ENCODE measurements around the gene IER3IP1.
"Not testable (repeated sequence)": the region's sequence is repeated elsewhere in the genome, so short reads cannot be mapped to it uniquely, and the experiment has no call there.

The IER3IP1 gene, protein sequence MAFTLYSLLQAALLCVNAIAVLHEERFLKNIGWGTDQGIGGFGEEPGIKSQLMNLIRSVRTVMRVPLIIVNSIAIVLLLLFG

DNA sequence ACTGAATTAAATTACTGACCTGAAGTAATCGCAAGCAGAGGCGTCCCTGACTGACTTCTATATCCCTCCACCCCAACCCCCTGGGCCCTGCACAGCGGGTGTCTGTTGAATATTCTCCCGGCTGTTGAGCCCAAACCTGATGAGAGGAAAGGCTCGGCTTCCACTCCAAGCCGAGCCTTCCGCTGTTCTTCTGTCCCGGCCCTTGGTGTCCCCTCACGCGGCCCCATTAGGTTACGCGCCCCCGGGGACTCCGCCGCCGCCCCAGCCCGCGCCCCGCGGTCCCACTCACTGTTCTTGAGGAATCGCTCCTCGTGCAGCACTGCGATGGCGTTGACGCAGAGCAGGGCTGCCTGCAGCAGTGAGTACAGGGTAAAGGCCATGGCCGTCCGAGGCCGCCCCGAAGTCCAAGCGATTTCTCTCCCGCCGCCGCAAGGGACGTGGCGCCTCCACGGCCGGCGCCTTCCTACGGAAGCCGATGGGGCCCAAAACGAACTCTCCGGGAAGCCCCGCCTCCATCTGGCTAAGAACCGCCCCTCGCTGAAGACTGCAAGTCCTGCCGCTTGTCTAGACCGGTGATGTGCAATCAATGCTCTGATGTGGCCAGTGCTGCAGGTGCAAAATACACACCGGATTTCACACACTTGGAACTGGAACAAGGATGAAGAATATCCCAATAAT, at the start of gene IER3IP1:
Gene IER3IP1, minus strand, starts transcription at position 467 of the 678 bp plus-strand sequence. Its CDS starts 87 bp downstream, at position 380.
- peak; percentile 65 for DNase-seq (ENCODE audit: low read depth)

DNA sequence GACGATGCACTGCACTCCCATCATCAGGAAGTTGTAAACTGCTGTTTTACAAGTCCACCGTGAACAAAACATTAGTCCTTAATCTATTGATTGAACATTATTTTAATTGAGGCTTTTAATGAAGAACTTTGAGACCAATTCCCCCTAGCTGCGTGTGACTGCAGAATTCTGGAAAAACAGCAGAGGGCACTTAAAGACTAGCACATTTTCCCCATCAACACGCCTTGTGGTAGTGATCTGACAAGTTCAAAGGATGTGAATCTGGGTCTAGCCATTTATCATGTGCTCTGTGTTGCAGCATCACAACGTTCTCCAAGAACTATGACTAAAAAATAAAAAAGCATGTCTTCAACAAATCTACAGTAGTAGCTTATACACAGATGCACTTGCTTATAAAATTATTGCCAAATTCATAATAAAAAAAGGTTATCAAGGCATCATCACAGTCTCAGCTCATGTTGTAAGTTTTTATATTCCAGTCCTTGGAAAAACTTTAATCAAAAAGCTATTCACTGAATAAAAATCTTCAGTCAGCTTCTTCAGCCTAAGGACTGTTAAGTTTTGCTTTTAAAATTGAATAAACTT, 39.5 kb upstream of the IER3IP1 start:
- peak; percentile 26 for DNase-seq (ENCODE audit: low read depth)

DNA sequence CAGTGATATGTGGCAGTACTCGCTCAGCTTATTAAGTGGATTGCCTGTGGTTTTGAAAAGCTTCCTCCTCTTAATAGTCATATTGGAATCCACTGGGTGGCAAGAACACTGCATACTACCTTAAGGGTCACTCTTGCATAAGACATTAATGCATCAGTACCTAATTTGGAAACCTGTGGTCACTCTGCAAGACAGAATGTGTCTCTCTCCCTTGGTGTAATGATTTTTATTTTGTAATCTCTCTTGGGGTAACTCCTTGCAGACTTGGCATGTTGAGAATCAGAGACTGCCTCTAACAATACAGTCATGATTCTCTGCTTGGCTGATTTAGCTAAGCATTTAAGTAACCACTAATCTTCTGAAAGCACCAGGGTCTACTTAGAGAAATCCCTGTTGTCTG, 33.0 kb upstream of the IER3IP1 start:
- DNase-seq (ENCODE audit: low read depth) = no peak

DNA sequence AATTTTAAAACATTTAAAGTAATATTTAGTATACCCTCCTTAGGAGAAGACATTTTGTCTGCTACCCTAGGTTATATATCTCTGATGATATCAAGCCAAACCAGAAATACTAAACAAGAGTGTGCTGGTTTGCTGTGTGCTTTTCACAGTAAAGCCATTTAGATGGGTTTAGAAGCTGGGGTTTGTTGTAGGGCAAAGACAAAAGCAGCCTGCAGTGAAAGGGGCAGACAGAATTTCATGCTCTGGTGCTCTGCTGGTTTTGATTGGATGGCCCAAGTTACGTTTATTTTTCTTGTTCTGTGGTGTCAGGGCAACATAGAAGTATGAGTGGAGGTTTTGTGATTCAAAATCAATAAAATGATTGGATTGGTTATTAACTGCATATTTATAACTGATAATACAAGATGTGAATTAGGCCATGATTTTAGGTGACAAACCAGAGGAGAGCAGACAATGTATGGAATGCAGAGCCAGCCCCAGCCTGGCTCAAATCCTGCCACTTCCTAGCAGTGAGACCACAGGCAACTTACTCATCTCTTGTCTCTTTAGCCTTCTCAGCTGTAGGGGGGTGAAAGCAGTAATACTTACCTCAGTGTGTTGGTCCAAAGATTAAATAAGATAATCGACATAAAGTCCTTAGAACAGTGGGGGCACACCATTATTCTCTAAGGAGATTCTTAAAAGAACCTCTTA, 30.9 kb upstream of the IER3IP1 start:
- DNase-seq (ENCODE audit: low read depth) = no peak

DNA sequence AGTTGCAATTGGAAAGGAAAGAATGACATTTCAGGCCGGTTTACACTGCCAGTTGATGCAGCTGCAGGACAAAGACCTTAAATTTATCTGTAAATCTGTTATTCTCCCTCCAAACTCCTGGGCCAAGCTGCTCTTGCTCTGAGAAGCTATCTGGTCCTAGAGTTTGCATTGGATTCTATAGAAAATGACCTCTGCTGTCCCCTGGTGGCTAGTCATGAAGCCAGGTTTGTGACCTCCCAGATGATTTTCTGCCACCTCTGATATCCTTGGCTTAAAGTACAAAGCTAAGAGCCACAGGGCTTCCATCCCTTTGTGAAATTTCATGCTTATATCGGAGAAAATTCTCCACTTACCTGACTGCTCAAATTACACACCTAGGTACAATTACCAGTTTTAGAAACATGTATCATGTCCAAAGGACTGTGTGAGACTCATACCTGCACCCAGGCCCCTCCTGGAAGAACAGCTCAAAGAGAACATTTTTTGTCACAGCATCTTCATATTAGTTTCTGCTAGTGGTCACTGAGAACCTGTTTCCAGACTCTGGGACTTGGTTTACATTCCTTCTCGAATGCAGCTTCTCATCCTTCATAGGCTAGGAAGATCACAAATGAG, 28.9 kb upstream of the IER3IP1 start:
- no peak for DNase-seq (ENCODE audit: low read depth)

DNA sequence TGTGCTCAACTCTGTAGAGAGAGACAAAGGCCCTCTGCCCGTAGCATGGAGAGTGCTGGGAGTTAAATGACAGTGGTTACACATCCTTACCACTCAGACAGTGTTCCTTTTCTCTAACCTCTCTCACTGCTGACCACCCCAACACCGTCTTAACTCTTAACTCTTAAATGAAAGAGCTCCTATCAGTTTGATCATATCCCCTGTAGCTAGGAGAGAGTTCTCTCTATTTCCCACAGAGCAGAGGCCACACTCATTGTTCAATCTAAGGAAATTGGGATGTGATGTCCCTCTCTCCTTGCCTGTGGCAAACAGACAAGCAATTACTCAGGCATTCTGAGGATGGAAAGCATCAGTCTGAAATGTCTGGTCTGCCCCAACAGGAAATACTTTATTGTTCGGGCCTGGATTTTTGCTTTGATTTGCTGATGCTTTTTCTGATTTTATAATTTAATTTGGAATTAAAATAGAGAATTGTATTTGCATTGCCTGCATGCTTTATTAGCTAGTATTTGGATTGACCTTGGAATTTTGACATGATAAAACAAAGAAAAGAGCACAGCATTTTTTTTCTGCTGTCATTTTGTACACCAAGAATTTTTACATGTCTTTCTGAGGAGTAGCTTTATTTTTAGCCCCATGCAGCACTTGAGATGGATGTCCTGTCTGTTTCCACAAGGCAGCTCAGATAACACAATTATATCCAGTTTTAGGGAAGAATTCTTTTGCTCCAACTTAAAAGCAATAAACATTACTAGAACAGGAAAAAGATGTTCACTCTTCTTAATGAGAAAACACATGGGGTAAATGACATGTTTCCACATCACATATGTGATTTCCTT, 27.7 kb upstream of the IER3IP1 start:
- DNase-seq (ENCODE audit: low read depth) = no peak

DNA sequence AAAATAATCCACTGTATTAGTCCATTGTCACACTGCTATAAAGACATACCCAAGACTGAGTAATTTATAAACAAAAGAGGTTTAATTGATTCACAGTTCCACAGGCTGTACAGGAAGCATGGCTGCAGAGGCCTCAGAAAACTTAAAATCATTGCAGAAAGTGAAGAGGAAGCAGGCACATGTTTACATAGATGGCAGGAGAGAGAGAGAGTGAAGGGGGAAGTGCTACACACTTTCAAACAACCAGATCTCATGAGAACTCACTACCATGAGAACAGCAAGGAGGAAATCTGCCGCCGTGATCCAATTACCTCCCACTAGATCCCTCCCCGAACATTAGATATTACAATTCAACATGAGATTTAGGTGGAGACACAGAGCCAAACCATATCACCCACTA, 19.8 kb upstream of the IER3IP1 start:
- DNase-seq (ENCODE audit: low read depth) = not testable (repeated sequence)

DNA sequence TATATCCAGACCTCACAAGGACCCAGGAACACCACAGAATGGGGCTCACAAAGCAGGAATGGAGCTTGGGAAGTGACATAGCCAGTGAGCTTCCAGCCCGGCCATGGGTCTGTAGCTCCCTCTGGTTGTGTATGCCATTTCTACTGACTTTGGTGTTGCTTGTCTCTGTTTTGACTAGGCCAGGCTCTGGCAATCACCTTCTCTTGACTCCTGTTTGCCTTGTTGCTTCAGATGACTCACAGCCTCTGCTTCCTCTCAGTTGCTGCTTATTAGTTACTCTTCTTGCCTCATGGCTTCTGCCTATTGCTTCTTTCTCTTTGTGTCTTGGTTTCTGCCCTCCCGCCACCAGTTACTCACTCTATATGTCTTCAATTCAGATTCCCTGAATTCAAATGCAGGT, 15.8 kb upstream of the IER3IP1 start:
- DNase-seq (ENCODE audit: low read depth) = no peak

DNA sequence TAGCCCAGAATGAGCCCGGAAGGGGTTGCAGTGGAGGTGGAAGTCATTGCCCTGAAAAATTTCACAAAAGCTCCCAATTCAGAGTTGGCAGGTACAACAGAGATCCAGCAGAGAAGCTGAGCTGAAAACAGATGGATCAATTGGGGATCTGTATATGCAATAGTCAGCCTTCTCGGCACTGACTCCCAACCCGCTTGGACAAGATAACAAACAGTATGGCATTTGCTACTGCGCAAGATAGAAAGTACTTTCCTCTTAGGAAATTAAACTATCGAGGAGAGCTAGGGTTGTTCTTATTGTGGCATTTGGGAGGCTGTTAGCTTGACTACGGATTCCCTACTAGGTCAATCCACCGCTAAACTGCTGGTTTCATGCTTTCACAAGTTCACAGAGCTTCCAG, 11.6 kb upstream of the IER3IP1 start:
- no peak for DNase-seq (ENCODE audit: low read depth)

DNA sequence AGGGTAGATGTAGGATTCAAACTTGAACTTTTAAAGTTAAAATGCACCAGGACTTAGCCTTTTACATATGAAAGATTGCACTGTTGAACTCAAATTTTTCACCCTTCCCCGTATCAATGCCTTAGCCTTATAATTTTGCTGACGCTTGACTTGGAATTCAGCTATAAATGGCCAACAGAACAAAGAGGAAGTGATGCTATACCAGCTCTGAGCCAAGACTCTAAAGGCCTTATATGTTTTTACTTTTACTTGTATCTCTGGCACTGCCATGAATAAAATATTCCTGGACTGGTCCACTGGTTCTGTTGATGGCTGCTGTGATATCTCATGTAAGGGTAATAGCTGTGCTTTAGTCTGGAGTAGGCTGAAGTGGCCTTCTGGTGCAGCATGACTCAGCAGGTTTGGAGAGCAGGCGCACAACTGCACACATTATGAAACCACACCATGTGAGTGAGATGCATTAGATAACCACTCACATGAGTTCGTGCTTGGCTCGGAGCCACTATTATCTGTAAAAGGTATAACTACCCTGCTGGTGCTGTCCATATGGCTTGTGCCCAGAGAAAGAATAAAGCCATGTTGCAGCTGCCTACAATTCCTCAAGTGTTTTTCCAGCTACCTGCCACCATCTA, 8.4 kb upstream of the IER3IP1 start:
- DNase-seq (ENCODE audit: low read depth) = no peak

DNA sequence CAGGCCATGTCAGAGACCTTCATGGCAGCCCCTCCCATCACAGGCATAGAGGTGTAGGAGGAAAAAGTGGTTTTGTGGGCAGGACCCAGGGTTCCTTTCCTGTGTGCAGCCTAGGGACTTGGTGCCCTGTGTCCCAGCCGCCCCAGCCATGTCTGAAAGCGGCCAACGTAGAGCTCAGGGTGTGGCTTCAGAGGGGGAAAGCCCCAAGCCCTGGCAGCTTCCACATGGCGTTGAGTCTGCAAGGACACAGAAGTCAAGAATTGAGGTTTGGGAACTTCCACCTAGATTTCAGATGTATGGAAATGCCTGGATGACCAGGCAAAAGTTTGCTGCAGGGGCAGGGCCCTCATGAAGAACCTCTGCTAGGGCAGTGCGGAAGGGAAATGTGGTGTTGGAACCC, 6.0 kb upstream of the IER3IP1 start:
- DNase-seq (ENCODE audit: low read depth) = not testable (repeated sequence)

DNA sequence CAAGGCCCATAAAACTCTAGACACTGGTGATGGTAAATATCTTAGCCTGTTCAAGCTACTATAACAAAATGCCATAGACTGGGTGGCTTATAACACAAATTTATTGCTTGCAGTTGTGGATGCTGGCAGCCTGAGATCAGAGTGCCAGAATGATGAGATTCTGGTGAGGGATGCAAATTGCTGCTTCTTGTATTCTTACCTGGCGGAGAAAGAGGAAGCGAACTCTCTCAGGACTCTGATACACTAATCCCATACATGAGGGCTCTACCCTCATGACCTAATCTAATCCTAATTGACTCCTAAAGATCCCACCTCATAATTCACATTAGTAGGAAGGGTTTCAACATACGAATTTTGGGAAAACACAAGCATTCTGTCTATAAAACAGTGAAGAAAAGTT, 4.6 kb upstream of the IER3IP1 start:
- no peak for DNase-seq (ENCODE audit: low read depth)

DNA sequence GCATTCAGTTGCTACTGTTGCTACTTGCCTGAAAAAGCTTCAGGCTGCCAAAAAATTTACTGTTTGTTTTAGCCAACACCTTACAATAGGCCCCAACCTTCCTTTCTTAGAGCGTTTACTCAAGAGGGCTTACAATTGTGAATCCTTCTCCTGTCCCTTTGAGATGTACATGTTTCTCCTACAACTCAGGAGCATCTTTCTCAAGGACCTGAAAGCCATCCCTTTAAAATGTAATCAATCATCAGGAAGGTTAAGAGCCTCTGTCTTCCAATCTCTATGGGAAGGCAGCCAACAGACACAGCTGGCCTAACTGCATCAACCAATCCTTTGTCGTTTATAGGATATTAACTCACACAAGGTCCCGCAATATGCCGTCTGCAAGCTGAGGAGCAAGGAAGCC, 3.4 kb upstream of the IER3IP1 start:
- no peak for DNase-seq (ENCODE audit: low read depth)

DNA sequence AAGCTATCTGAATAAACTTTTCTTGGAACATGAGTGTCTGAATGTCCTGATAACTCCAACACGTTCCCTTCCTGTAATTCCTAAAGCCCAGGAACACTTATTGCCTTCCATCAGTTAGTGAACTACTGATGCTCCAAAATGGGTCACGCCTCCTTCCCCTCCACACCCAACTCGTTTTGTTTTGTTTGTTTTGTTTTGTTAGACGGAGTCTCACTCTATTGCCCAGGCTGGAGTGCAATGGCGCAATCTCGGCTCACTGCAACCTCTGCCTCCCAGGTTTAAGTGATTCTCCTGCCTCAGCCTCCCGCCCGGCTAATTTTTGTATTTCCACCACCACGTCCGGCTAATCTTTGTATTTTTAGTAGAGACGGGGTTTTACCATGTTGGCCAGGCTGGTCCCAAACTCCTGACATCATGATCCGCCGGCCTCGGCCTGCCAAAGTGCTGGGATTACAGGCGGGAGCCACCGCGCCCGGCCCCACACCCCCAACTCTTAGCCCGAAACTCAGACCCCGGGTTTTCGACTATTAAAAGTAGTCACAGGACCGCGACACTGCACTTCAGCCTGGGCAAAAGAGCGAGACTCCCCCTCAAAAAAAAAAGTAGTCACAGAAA, 774 bp downstream of the IER3IP1 start:
- DNase-seq (ENCODE audit: low read depth) = no peak

DNA sequence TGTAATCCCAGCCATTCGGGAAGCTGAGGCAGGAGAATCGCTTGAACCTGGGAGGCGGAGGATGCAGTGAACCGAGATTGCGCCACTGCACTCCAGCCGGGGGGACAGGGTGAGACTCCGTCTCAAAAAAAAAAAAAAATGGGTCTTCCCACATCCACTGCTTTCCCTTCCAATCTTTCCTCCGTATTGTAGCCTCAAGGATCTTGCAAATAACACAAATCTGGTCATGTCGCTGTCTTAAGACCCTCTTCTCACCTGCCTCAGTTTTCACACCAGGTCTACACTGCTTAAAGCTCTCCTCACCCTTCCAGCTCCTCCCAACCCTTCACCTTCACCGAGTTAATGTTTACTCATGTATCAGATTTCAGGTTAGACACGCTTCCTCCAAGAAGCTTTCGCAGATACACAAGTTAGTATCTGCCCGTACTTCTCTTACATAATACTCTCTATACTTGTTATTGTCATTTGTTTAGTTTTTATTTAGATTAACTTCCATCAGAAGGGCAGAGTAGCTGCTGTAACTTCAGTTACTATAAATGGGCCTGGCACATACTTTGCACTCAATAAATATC, 1.5 kb downstream of the IER3IP1 start:
- DNase-seq (ENCODE audit: low read depth) = no peak

DNA sequence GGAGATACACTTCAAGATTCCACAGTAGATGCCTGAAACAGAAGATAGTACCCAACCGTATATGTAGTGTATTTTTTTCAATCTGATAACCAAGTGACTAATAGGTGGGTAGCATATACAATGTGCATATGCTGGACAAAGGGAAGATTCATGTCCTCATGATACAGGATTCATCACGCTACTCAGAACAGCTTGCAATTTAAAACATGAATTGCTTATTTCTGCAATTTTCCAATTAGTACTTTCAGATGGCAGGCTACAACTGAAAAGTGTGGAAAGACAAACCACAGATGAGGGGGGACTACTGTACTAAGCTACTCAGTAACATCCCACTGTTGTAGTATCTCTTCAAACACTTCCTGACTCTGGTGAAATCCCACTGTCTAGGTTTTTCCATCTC, 3.7 kb downstream of the IER3IP1 start:
- no peak for DNase-seq (ENCODE audit: low read depth)

DNA sequence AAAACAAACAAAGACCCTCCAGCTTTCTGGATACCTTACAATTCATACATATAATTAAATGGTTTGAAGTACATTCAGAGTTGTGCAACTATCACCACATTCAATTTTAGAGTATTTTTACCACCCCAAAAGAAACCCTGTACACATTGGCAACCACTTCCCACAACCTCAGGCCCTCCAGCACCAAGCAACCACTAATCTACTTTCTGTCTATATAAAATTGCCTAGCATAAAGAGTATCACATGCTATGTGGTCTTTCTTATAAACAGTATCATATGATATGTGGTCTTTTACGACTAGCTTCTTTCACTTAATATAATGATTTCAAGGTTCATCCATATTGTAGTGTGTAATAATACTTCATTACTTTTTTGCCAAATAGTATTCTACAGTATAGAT, 7.3 kb downstream of the IER3IP1 start:
- DNase-seq (ENCODE audit: low read depth) = no peak

DNA sequence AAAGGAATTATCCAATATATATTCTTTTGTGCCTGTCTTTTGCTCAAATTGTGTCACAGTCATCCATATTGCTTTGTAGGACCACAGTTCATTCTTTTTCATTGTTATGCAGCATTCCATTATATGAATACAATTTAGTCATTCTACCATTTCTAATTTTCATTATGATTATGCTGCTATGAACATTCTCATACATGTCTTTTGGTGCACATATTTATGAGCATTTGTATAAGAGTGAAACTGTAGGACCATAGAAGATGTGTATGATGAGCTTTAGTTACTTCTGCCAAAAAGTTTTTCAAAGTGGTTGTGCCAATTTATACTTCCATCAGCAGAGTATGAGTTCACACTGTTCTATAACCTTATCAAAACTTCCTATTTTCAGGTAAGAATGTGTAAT, 7.7 kb downstream of the IER3IP1 start:
- DNase-seq (ENCODE audit: low read depth) = no peak

DNA sequence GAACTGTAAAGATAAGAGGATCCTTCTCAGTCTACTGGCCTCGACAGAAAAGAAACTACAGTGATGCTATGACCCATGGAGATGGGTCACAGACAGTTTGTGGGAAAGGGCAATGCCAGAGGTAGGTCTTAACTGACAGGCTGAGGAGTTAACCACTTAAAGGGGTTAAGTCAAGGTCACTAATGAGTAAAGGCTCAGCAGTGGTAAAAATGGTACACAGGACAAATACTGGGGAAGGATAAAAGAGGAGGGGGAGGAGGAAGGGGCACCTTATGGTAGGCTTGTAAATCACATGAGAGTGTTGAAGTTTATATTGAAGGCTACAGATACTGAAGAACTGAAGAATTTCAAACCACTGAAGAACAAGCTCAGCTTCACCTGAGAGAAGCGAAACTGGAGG, 9.9 kb downstream of the IER3IP1 start:
- no peak for DNase-seq (ENCODE audit: low read depth)

DNA sequence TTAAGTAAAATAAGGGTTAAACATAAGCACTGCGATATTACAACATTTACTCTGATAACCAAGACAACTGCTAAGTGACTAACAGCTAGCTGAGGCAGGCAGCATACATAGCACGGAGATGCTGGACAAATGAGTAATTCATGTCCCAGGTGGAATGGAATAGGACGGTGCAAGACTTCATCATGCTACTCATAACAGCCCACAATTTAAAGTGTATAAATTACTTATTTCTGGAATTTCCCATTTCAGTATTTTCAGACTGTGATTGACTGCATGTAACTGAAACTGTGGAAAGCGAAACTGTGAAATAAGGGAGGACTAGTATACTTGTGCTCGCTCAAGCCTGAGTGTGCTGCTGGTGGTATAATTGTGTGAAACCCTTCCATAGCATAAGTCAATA, 12.9 kb downstream of the IER3IP1 start:
- DNase-seq (ENCODE audit: low read depth) = no peak

DNA sequence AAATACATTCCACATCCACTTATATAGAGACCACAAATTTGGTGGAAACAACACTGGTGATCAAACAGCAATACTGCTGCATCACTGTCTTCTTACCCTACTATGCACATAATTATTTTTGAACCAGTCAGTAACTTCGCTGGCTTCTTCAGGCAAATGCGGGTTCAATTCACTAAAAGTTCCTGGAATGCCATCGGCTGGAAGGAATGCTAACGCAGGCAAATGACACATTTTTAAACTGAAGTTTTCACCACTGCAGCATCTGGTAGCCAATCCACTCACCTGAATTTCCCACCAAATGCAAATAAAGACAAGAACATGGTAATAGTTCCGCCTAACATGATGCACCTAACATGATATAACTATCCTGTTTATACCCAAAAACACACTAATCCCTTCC, 15.9 kb downstream of the IER3IP1 start:
- DNase-seq (ENCODE audit: low read depth) = no peak
